ENCODE results near the gene DUSP22. TPM values are rescaled to one million over a fixed set of nuclear protein-coding genes. Genes with fewer than 3 reads are reported as not detected.

DUSP22 gene
- total and polyA plus RNA-seq, 2 of the 8 experiments (the other 6 are each of a cell fraction or from before 2014, with no cell fraction given), result 15.5 to 32.4 TPM

GRCh38 chr6:284486-284885, 7.8 kb upstream of the DUSP22 start (continued):
- no peak for TF ChIP-seq TAF7 (optimal IDR thresholded peaks at IDR 0.05; ENCODE audit: borderline replicate concordance, low read depth, low read length)
- TF ChIP-seq NANOG (IDR thresholded peaks at IDR 0.05; ENCODE audit: insufficient read depth, low read depth, low read length, poor library complexity, severe bottlenecking), result no peak
- TF ChIP-seq GABPA (IDR thresholded peaks at IDR 0.05; ENCODE audit: borderline replicate concordance, insufficient read depth, low read length), result no peak
- TF ChIP-seq RBBP5 (IDR thresholded peaks at IDR 0.05; ENCODE audit: borderline replicate concordance, low read depth, low read length), result no peak
- no peak for TF ChIP-seq SAP30 (IDR thresholded peaks at IDR 0.05; ENCODE audit: insufficient read depth, insufficient replicate concordance, low read length)
